ENCODE results near the gene LATS2. TPM values are rescaled to one million over a fixed set of nuclear protein-coding genes. Genes with fewer than 3 reads are reported as not detected.

Gene LATS2
- total and polyA plus RNA-seq, 10 donors = 2.5 to 34.6 (median 22.6) TPM

GRCh38 chr13:21005193-21005592 lies 56.2 kb downstream of the LATS2 start:
- H3K9me3 ChIP-seq = peaks cover 0 to 8% (median 3%) of the 10 kb centered on the region in 8 donors
- H3K27ac ChIP-seq = peak overlapping the region in 1 of 8 donors; percentile 18
- H3K27me3 ChIP-seq (replicated peaks in 1 of 7) = no peaks in the 10 kb centered on the region
- H3K36me3 ChIP-seq = no peaks in the 10 kb centered on the region
- no peak for DNase-seq
- TF ChIP-seq, protein P1, sequence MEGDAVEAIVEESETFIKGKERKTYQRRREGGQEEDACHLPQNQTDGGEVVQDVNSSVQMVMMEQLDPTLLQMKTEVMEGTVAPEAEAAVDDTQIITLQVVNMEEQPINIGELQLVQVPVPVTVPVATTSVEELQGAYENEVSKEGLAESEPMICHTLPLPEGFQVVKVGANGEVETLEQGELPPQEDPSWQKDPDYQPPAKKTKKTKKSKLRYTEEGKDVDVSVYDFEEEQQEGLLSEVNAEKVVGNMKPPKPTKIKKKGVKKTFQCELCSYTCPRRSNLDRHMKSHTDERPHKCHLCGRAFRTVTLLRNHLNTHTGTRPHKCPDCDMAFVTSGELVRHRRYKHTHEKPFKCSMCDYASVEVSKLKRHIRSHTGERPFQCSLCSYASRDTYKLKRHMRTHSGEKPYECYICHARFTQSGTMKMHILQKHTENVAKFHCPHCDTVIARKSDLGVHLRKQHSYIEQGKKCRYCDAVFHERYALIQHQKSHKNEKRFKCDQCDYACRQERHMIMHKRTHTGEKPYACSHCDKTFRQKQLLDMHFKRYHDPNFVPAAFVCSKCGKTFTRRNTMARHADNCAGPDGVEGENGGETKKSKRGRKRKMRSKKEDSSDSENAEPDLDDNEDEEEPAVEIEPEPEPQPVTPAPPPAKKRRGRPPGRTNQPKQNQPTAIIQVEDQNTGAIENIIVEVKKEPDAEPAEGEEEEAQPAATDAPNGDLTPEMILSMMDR (IDR thresholded peaks at IDR 0.05 in 8 of 11, conservative IDR thresholded peaks at IDR 0.05 in 3 of 11) = no peak
- TF ChIP-seq POLR2AphosphoS5 (IDR thresholded peaks at IDR 0.05) (no peak), POLR2A (IDR thresholded peaks at IDR 0.05) (no peak)
- peaks cover 0 to 23% (median 7%) of the 10 kb centered on the region in 6 donors for H3K4me1 ChIP-seq
- no peak overlapping the region for H3K4me3 ChIP-seq
- 71 to 94% (median 84%) methylated on average over 3 of the region's 3 CpGs for WGBS, 5 donors
- intact Hi-C loops (cut with DNase I; ENCODE audit: low total_unique reads) = no loop called here

DNA sequence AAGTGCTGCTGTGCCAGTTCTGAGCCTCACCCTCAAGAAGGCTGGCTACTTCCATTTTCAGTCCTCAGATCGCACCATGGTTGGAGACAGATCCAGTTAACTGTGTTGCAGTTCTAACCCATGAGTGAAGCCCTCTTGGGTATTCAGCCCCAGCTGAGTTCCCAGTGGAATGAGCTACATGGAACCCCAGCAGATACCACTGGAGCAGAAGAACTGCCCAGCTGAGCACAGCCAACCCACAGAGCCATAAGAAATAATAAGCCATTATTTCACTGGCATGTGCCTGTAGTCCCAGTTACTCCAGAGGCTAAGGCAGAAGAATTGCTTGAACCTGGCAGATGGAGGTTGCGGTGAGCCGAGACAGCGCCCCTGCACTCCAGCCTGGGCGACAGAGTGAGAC lies 59.9 kb downstream of the LATS2 start:
- no peak overlapping the region for H3K27ac ChIP-seq
- peaks cover 0 to 8% (median 3%) of the 10 kb centered on the region in 8 donors for H3K9me3 ChIP-seq
- H3K4me3 ChIP-seq = no peak overlapping the region
- intact Hi-C loops (cut with DNase I; ENCODE audit: low total_unique reads) = no loop called here
- no peaks in the 10 kb centered on the region for H3K27me3 ChIP-seq (replicated peaks in 1 of 7)
- WGBS, 5 donors = 94 to 99% (median 98%) methylated on average over 5 of the region's 5 CpGs
- TF ChIP-seq POLR2A (IDR thresholded peaks at IDR 0.05) (no peak), POLR2AphosphoS5 (IDR thresholded peaks at IDR 0.05) (no peak)
- TF ChIP-seq, protein P1 (IDR thresholded peaks at IDR 0.05 in 8 of 11, conservative IDR thresholded peaks at IDR 0.05 in 3 of 11) = no peak
- H3K4me1 ChIP-seq = peaks cover 0 to 41% (median 16%) of the 10 kb centered on the region in 6 donors
- DNase-seq = no peak
- peaks cover 0 to 15% (median 0%) of the 10 kb centered on the region in 6 donors for H3K36me3 ChIP-seq

DNA sequence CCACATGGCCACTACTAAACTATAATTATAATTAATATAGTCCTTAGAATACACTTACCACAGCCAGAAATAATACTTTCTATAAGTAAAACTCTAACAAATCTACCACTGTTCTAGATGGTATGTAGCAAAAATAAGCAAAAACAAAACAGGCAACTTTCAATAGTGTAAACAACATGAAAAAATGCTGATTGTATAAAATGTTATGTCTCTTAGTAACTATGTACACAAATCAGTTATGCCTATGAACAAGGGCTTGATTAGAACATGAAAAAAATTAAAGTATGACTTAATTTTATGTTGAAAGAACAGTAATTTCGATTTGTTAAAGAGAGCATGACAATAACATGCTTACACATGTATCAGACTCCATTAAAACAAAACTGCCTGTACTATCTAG lies 60.7 kb downstream of the LATS2 start:
- H3K9me3 ChIP-seq = peaks cover 0 to 8% (median 3%) of the 10 kb centered on the region in 8 donors
- H3K27ac ChIP-seq = no peak overlapping the region
- DNase-seq = no peak
- no peaks in the 10 kb centered on the region for H3K27me3 ChIP-seq (replicated peaks in 1 of 7)
- intact Hi-C loops (cut with DNase I; ENCODE audit: low total_unique reads) = no loop called here
- 72 to 89% (median 74%) methylated on average over 1 of the region's 1 CpG for WGBS, 5 donors
- peaks cover 0 to 37% (median 16%) of the 10 kb centered on the region in 6 donors for H3K4me1 ChIP-seq
- TF ChIP-seq POLR2A (IDR thresholded peaks at IDR 0.05) (no peak), POLR2AphosphoS5 (IDR thresholded peaks at IDR 0.05) (no peak)
- TF ChIP-seq, protein P1 (IDR thresholded peaks at IDR 0.05 in 8 of 11, conservative IDR thresholded peaks at IDR 0.05 in 3 of 11) = no peak
- no peak overlapping the region for H3K4me3 ChIP-seq
- H3K36me3 ChIP-seq = peaks cover 0 to 15% (median 0%) of the 10 kb centered on the region in 6 donors

- peaks cover 0 to 23% (median 0%) of the 10 kb centered on the region in 6 donors for H3K36me3 ChIP-seq
- peak overlapping the region in 4 of 8 donors; percentile 9 to 55 (median 30) for H3K27ac ChIP-seq
- peaks cover 0 to 37% (median 13%) of the 10 kb centered on the region in 6 donors for H3K4me1 ChIP-seq
- DNase-seq = no peak
- no peak overlapping the region for H3K4me3 ChIP-seq
- H3K9me3 ChIP-seq = peaks cover 0 to 8% (median 3%) of the 10 kb centered on the region in 8 donors
- no peak for TF ChIP-seq POLR2A (IDR thresholded peaks at IDR 0.05)
- peak in 2 of 3 donors; percentile 18 to 55 for TF ChIP-seq POLR2AphosphoS5 (IDR thresholded peaks at IDR 0.05)
- 93 to 96% (median 96%) methylated on average over 50 to 60 of the region's 60 CpGs for WGBS, 5 donors
- intact Hi-C loops (cut with DNase I; ENCODE audit: low total_unique reads) = no loop called here
- H3K27me3 ChIP-seq (replicated peaks in 1 of 7) = no peaks in the 10 kb centered on the region
Observed at GRCh38 chr13:20998649-20999415, 62.6 kb downstream of the LATS2 start.
